Vagina (tissue), 2 donors: ENCODE measurements around the gene POLE4. TPM values are rescaled to one million over a fixed set of nuclear protein-coding genes. Genes with fewer than 3 reads are reported as not detected.

Experiments
- DNase-seq, 2 donors: peaks; one replicate each; pipeline ENCODE4 v3.0.0-alpha.2; 2017; ENCODE audit errors: extremely low spot score in 2 of 2
- H3K27ac ChIP-seq: fragments of 200-600 bp; sonication (generic); one replicate; pipeline ENCODE4 v1.5.1; 2019
- H3K27me3 ChIP-seq: fragments of 200-600 bp; sonication (generic); one replicate; pipeline ENCODE4 v1.5.1; 2019
- H3K36me3 ChIP-seq, 2 donors: fragments of 200-600 bp; sonication (generic); one replicate each; pipeline ENCODE4 v1.5.1; 2017 to 2019
- H3K4me1 ChIP-seq: fragments of 200-600 bp; sonication (generic); one replicate; pipeline ENCODE4 v1.5.1; 2019
- H3K4me3 ChIP-seq, 2 donors: fragments of 200-600 bp; sonication (generic); 1 replicate in 1 of 2; 2 replicates in 1 of 2; pipeline ENCODE4 v1.5.1; 2016 to 2019
- H3K9me3 ChIP-seq: fragments of 200-600 bp; sonication (generic); one replicate; pipeline ENCODE4 v1.5.1; 2019
- CTCF ChIP-seq, 3 experiments: fragments of 450-650 bp in 2 of 3; fragments of 200-600 bp in 1 of 3; sonication (generic) in 1 of 3; IDR thresholded peaks; one replicate each; pipeline ENCODE4 v1.5.1; 2017 to 2019; ENCODE audit warnings: antibody characterized with exemption in 3 of 3, mild to moderate bottlenecking in 2 of 3, moderate library complexity in 2 of 3
- POLR2A ChIP-seq, 2 donors: fragments of 450-650 bp; IDR thresholded peaks; one replicate each; pipeline ENCODE4 v1.6.1; 2017; ENCODE audit warnings: antibody characterized with exemption in 2 of 2, mild to moderate bottlenecking in 2 of 2, moderate library complexity in 2 of 2
- POLR2AphosphoS5 ChIP-seq, 2 donors: sonication (generic); formaldehyde crosslinking; IDR thresholded peaks; one replicate each; pipeline ENCODE4 v1.9.0; 2017; ENCODE audit warnings: antibody characterized with exemption in 2 of 2, mild to moderate bottlenecking in 2 of 2, low read depth in 1 of 2; ENCODE audit not compliant: insufficient read depth in 1 of 2
- intact Hi-C: fragments of 100-400 bp; cut with DNase I; formaldehyde crosslinking; loops from one replicate; pipeline ENCODE4 v1.15.1; 2023
- total RNA-seq: library from RNA; depleted of rRNA; stranded (reverse); fragments of >200 nt; gene quantifications from one replicate; pipeline ENCODE4 v1.2.3, GENCODE V29; 2016

The POLE4 gene
- total RNA-seq, 1 donor from 2014 or later, result 21.6 TPM

GRCh38 chr2:74930811-74931486 is 27.5 kb upstream of the POLE4 start:
- H3K4me3 ChIP-seq, result no peak overlapping the region
- H3K36me3 ChIP-seq, result no peaks in the 10 kb centered on the region
- intact Hi-C loops, result no loop called here
- no peaks in the 10 kb centered on the region for H3K27me3 ChIP-seq
- H3K4me1 ChIP-seq, result no peaks in the 10 kb centered on the region
- H3K27ac ChIP-seq, result no peak overlapping the region
- no peak for DNase-seq
- TF ChIP-seq POLR2AphosphoS5 (IDR thresholded peaks at IDR 0.05; ENCODE audit: insufficient read depth in 1 of 2, low read depth in 1 of 2), result no peak
- no peak for TF ChIP-seq CTCF (IDR thresholded peaks at IDR 0.05)
- TF ChIP-seq POLR2A (IDR thresholded peaks at IDR 0.05), result no peak
- no peaks in the 10 kb centered on the region for H3K9me3 ChIP-seq

DNA sequence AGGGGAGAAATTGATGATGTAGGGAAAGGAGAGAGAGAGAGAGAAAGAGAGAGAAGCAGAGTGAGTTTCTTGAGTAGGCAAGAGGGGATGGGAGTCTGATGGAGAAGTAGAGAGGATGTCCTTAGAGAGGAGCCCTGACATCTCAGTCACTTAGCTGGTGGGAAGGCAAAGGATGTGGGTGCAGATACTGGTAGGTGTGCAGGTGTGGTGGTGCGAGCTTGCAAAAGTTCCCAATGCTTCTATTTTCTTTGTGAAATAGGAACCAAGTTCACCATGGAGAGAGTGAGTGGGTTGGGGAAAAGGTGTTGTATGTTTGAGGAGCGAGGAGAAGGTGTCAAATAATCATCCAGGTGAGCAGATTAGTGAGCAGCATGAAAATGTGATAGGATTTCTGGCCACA is 26.5 kb upstream of the POLE4 start:
- no peaks in the 10 kb centered on the region for H3K9me3 ChIP-seq
- no peak overlapping the region for H3K27ac ChIP-seq
- H3K27me3 ChIP-seq, result no peaks in the 10 kb centered on the region
- no peak overlapping the region for H3K4me3 ChIP-seq
- TF ChIP-seq POLR2AphosphoS5 (IDR thresholded peaks at IDR 0.05; ENCODE audit: insufficient read depth in 1 of 2, low read depth in 1 of 2), result no peak
- TF ChIP-seq CTCF (IDR thresholded peaks at IDR 0.05), result no peak
- no peak for TF ChIP-seq POLR2A (IDR thresholded peaks at IDR 0.05)
- no peaks in the 10 kb centered on the region for H3K36me3 ChIP-seq
- DNase-seq, result no peak
- no peaks in the 10 kb centered on the region for H3K4me1 ChIP-seq
- intact Hi-C loops, result no loop called here

- H3K9me3 ChIP-seq, result no peaks in the 10 kb centered on the region
Observed at GRCh38 chr2:74935975-74936391, 22.5 kb upstream of the POLE4 start.

GRCh38 chr2:74937221-74937880 is 21.1 kb upstream of the POLE4 start:
- Histone ChIP-seq H3K9me3 (no peaks in the 10 kb centered on the region), H3K27me3 (no peaks in the 10 kb centered on the region), H3K4me3 (no peak overlapping the region), H3K36me3 (no peaks in the 10 kb centered on the region), H3K4me1 (no peaks in the 10 kb centered on the region), H3K27ac (no peak overlapping the region)
- no peak for DNase-seq
- intact Hi-C loops, result no loop called here
- TF ChIP-seq CTCF (IDR thresholded peaks at IDR 0.05) (no peak), POLR2AphosphoS5 (IDR thresholded peaks at IDR 0.05; ENCODE audit: insufficient read depth in 1 of 2, low read depth in 1 of 2) (no peak), POLR2A (IDR thresholded peaks at IDR 0.05) (no peak)

More at GRCh38 chr2:74935975-74936391, 22.5 kb upstream of the POLE4 start:
- H3K27ac ChIP-seq, result no peak overlapping the region
- no peak for TF ChIP-seq CTCF (IDR thresholded peaks at IDR 0.05)
- no peak for DNase-seq
- intact Hi-C loops, result no loop called here
- no peaks in the 10 kb centered on the region for H3K27me3 ChIP-seq
- H3K4me1 ChIP-seq, result no peaks in the 10 kb centered on the region
- H3K36me3 ChIP-seq, result no peaks in the 10 kb centered on the region
- no peak overlapping the region for H3K4me3 ChIP-seq

GRCh38 chr2:74938264-74938663 is 20.2 kb upstream of the POLE4 start:
- intact Hi-C loops, result no loop called here
- H3K36me3 ChIP-seq, result no peaks in the 10 kb centered on the region
- no peaks in the 10 kb centered on the region for H3K4me1 ChIP-seq
- no peaks in the 10 kb centered on the region for H3K9me3 ChIP-seq
- H3K4me3 ChIP-seq, result no peak overlapping the region
- DNase-seq, result no peak
- TF ChIP-seq POLR2A (IDR thresholded peaks at IDR 0.05), result no peak
- TF ChIP-seq POLR2AphosphoS5 (IDR thresholded peaks at IDR 0.05; ENCODE audit: insufficient read depth in 1 of 2, low read depth in 1 of 2), result no peak
- TF ChIP-seq CTCF (IDR thresholded peaks at IDR 0.05), result no peak
- H3K27me3 ChIP-seq, result no peaks in the 10 kb centered on the region
- H3K27ac ChIP-seq, result no peak overlapping the region
